PC-3 (cell line): ENCODE results near the gene ARHGAP26. TPM values are rescaled to one million over a fixed set of nuclear protein-coding genes. Genes with fewer than 3 reads are reported as not detected.

Source experiments
- ATAC-seq: fragments of 200-7000 bp; cut with Tn5 transposase; 2 replicates; pipeline ENCODE4 v1.9.1; 2020; ENCODE audit warnings: mild to moderate bottlenecking, moderate library complexity
- BruUV-seq: library from RNA; stranded (reverse); fragments of 400-500 nt; replicated peaks from 2 replicates; lab custom pipeline; 2021; lab: Mats Ljungman, UMichigan
- CTCF ChIA-PET: fragments of 300-600 bp; sonication (Branson Sonifier 250); formaldehyde crosslinking; loops from one replicate; lab custom pipeline; 2022; ENCODE audit warnings: antibody characterized with exemption; lab: Charles Lee
- POLR2A ChIA-PET: fragments of 300-600 bp; sonication (Branson Sonifier 250); formaldehyde crosslinking; loops from one replicate; lab custom pipeline; 2022; ENCODE audit warnings: antibody characterized with exemption; ENCODE audit not compliant: unreplicated experiment; lab: Charles Lee
- DNase-seq: peaks from one replicate; pipeline ENCODE4 v3.0.0-alpha.2; 2015
- H2AFZ ChIP-seq: fragments of 300-600 bp; sonication (generic); 2 replicates; pipeline ENCODE4 v1.6.0; 2016; ENCODE audit warnings: antibody characterized with exemption, low read length
- H3F3A ChIP-seq: fragments of 300-600 bp; sonication (generic); one replicate; pipeline ENCODE4 v1.6.0; 2017; ENCODE audit warnings: antibody characterized with exemption, low read length, control low read depth, mild to moderate bottlenecking; ENCODE audit not compliant: unreplicated experiment
- H3K27ac ChIP-seq: fragments of 300-600 bp; sonication (generic); 2 replicates; pipeline ENCODE4 v1.5.1; 2016; ENCODE audit warnings: mild to moderate bottlenecking, low read length
- H3K27me3 ChIP-seq: fragments of 300-600 bp; sonication (generic); 2 replicates; pipeline ENCODE4 v1.6.1; 2016; ENCODE audit warnings: low read length, mixed read lengths
- H3K36me3 ChIP-seq: fragments of 300-600 bp; sonication (generic); 2 replicates; pipeline ENCODE4 v1.6.1; 2016; ENCODE audit warnings: low read depth, mixed run types, low read length, mixed read lengths
- H3K4me1 ChIP-seq: fragments of 300-600 bp; sonication (generic); 2 replicates; pipeline ENCODE4 v1.5.1; 2016; ENCODE audit warnings: low read length; ENCODE audit not compliant: insufficient read depth
- H3K4me2 ChIP-seq: fragments of 300-600 bp; sonication (generic); 2 replicates; pipeline ENCODE4 v1.6.0; 2016; ENCODE audit warnings: low read length
- H3K4me3 ChIP-seq: fragments of 300-600 bp; sonication (generic); 2 replicates; pipeline ENCODE4 v1.5.1; 2016; ENCODE audit warnings: mild to moderate bottlenecking, low read length, mixed read lengths
- H3K79me2 ChIP-seq: fragments of 300-600 bp; sonication (generic); 2 replicates; pipeline ENCODE4 v1.6.1; 2017; ENCODE audit warnings: low read length, mixed read lengths
- H3K9ac ChIP-seq: fragments of 300-600 bp; sonication (generic); 2 replicates; pipeline ENCODE4 v1.6.0; 2016; ENCODE audit warnings: mild to moderate bottlenecking, low read length
- H3K9me2 ChIP-seq: fragments of 300-600 bp; sonication (generic); replicated peaks from 2 replicates; pipeline ENCODE4 v1.6.1; 2016; ENCODE audit warnings: mixed run types, low read length, mixed read lengths
- H3K9me3 ChIP-seq: fragments of 300-600 bp; sonication (generic); 2 replicates; pipeline ENCODE4 v1.6.1; 2016; ENCODE audit warnings: low read length, mixed read lengths
- H4K20me1 ChIP-seq: fragments of 300-600 bp; sonication (generic); 2 replicates; pipeline ENCODE4 v1.6.1; 2016; ENCODE audit warnings: low read length, mixed read lengths
- CTCF ChIP-seq: fragments of 300-600 bp; sonication (generic); conservative IDR thresholded peaks from 2 replicates; pipeline ENCODE4 v1.5.1; 2017; ENCODE audit warnings: antibody characterized with exemption, low read depth, mild to moderate bottlenecking, low read length
- EZH2 ChIP-seq: fragments of 300-600 bp; sonication (generic); IDR thresholded peaks from one replicate; pipeline ENCODE4 v1.6.1; 2017; ENCODE audit warnings: antibody characterized with exemption, mild to moderate bottlenecking, low read length; ENCODE audit not compliant: unreplicated experiment
- EZH2phosphoT487 ChIP-seq: fragments of 300-600 bp; sonication (generic); IDR thresholded peaks from 2 replicates; pipeline ENCODE4 v1.6.1; 2018; ENCODE audit warnings: mild to moderate bottlenecking, antibody characterized with exemption, low read length, borderline replicate concordance
- intact Hi-C: fragments of 100-400 bp; cut with micrococcal nuclease; formaldehyde crosslinking; loops from 2 replicates; pipeline ENCODE4 v1.9.0; 2023
- total RNA-seq: library from RNA; depleted of rRNA; stranded (reverse); fragments of >200 nt; gene quantifications from 2 replicates; pipeline ENCODE4 v1.2.3, GENCODE V29; 2014

The ARHGAP26 gene
- total RNA-seq, 1 experiment from 2014 or later: 11.7 TPM

DNA sequence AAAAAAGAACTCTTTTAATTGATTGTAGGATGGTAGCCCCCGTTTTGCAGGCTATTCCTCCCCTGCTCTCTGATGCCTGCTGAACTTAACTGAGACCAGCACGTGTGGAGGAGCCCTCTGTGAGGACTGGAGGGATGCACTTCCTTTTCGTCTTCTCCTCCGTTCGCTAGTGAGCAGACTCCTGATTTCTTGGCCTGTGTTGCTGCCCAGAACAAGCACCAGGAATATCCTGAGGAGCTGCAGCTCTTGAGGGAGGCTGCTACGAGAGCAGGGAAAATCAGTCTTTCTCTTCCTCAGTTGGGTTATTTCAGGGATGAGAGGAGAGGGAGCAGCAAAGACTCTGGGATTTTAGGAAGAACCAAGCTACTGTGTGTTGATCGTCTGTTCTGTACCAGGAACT, 74.7 kb downstream of the ARHGAP26 start:
- H3K4me3 ChIP-seq: no peak overlapping the region
- no peak for DNase-seq
- intact Hi-C loops: no loop called here

GRCh38 chr5:142845402-142845921, 75.3 kb downstream of the ARHGAP26 start:
- ChIA-PET POLR2A (no interaction called here), CTCF (interaction anchor here (0.6 to 1.3 kb wide), 2 partner anchors 21 to 1038 kb away, joined by 3 to 5 read pairs; no protein-coding TSS in a partner anchor)
- Histone ChIP-seq H3K36me3 (no peaks in the 10 kb centered on the region), H4K20me1 (no peaks in the 10 kb centered on the region), H3K9me3 (no peaks in the 10 kb centered on the region), H3K9ac (peak overlapping the region; percentile 56), H3K27me3 (no peaks in the 10 kb centered on the region), H3K79me2 (peaks cover 51% of the 10 kb centered on the region), H3K4me3 (no peak overlapping the region), H3K9me2 (no peaks in the 10 kb centered on the region), H2AFZ (no peak overlapping the region), H3K27ac (peak overlapping the region; percentile 88), H3F3A (no peaks in the 10 kb centered on the region), H3K4me1 (peaks cover 28% of the 10 kb centered on the region), H3K4me2 (peak overlapping the region; percentile 70)
- no peak for TF ChIP-seq EZH2phosphoT487
- DNase-seq (no peak), ATAC-seq (peak; percentile 12; the same call in 1 of the 2 replicates)
- no TSS peak for BruUV-seq
- intact Hi-C loops: no loop called here

More for the DNA sequence above, 74.7 kb downstream of the ARHGAP26 start:
- Histone ChIP-seq H2AFZ (no peak overlapping the region), H4K20me1 (no peaks in the 10 kb centered on the region), H3K9me2 (no peaks in the 10 kb centered on the region), H3K36me3 (no peaks in the 10 kb centered on the region), H3K4me1 (peaks cover 34% of the 10 kb centered on the region), H3K9me3 (no peaks in the 10 kb centered on the region), H3K4me2 (no peak overlapping the region), H3K27me3 (no peaks in the 10 kb centered on the region), H3K27ac (peak overlapping the region; percentile 88; the same call in 1 of the 2 replicates), H3K9ac (no peak overlapping the region), H3K79me2 (peaks cover 53% of the 10 kb centered on the region), H3F3A (no peaks in the 10 kb centered on the region)
- ChIA-PET CTCF (no interaction called here), POLR2A (no interaction called here)
- TF ChIP-seq CTCF: no peak
- TF ChIP-seq EZH2phosphoT487: no peak
- no peak for TF ChIP-seq EZH2
- BruUV-seq: no TSS peak
- ATAC-seq: no peak

GRCh38 chr5:142845954-142846398, 75.8 kb downstream of the ARHGAP26 start:
- ATAC-seq (peak; percentile 96), DNase-seq (peak; percentile 74)
- no peaks in the 10 kb centered on the region for H4K20me1 ChIP-seq
- H3K4me3 ChIP-seq: no peak overlapping the region
- ChIA-PET CTCF (interaction anchor here (1.3 kb wide), 1 partner anchor 21 kb away, joined by 5 read pairs; no protein-coding TSS in a partner anchor), POLR2A (interaction anchor here (0.5 kb wide), 1 partner anchor 24 kb away, joined by 4 read pairs; no protein-coding TSS in a partner anchor)
- H2AFZ ChIP-seq: no peak overlapping the region
- peaks cover 50% of the 10 kb centered on the region for H3K79me2 ChIP-seq
- H3K27ac ChIP-seq: peak overlapping the region; percentile 88
- no peaks in the 10 kb centered on the region for H3K27me3 ChIP-seq
- intact Hi-C loops: no loop called here
- TF ChIP-seq EZH2phosphoT487 (no peak), CTCF (peak; percentile 31; the same call in 1 of the 2 replicates)
- peak overlapping the region; percentile 70 for H3K4me2 ChIP-seq
- H3F3A ChIP-seq: no peaks in the 10 kb centered on the region
- H3K9me2 ChIP-seq: no peaks in the 10 kb centered on the region
- H3K9me3 ChIP-seq: no peaks in the 10 kb centered on the region
- no TSS peak for BruUV-seq
- peak overlapping the region; percentile 56 for H3K9ac ChIP-seq
- H3K36me3 ChIP-seq: no peaks in the 10 kb centered on the region
- H3K4me1 ChIP-seq: peaks cover 23% of the 10 kb centered on the region
